Hematopoietic multipotent progenitor cell treated with erythropoietin and hydrocortisone succinate and interleukin-3 and kit ligand, for 6 days (in vitro differentiated cells): ENCODE results near the gene FARS2.

Source experiments
- DNase-seq: peaks from one replicate; pipeline ENCODE4 v3.0.0-alpha.2; 2015

The FARS2 gene

DNA sequence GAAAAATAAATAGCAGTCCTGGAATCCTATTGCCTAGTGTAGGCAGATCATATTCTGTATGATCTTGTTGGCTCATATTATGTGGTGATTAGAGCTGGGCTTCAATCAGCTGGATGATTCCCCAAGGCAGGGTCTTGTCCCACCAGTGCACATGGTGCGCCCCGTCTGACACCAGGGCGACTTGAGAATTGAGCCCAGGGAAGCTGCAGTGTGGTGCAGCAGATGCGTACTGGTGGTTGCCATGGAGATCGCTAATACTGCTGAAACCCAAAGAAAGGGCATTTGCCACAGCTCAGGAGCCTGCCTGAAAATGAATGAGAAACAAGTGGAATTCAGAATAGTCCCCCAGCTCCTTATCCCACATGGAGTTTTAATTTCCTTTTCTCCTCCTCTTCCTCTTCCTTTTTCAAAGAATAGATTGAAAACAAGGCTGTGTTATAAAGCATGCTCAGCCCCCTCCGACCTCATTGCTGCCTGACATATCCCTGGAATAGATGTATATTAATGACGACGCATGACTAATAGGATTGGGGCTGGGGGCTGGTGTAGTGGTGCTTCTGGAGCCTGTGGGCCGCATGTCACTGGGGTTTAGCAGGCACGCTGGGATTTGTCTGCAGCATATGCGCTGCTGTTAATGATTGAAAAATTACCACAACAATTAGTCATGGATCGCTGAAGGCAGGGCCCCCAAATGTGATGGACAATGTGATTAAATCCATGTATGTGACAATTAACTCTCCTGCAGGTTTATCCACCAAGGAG lies 210.5 kb downstream of the FARS2 start:
- DNase-seq: no peak

DNA sequence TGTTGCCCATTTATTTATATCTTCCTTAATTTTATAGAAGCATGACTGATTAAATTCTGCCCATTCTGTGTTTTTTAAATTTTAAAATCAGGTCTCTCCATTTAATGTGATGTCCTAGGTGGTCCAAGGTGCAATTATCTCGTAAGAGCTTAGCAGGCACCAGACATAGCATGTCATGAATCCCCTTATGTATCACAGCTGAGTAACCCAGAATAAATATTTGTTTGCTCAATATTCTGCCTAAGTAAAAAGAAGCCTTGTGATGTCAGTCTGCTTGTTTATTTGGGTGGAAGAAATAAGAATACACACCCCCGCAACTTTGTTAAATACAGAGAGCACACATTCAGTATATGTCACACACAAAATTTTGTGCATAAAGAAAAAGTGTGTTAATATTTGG lies 211.3 kb downstream of the FARS2 start:
- no peak for DNase-seq

DNA sequence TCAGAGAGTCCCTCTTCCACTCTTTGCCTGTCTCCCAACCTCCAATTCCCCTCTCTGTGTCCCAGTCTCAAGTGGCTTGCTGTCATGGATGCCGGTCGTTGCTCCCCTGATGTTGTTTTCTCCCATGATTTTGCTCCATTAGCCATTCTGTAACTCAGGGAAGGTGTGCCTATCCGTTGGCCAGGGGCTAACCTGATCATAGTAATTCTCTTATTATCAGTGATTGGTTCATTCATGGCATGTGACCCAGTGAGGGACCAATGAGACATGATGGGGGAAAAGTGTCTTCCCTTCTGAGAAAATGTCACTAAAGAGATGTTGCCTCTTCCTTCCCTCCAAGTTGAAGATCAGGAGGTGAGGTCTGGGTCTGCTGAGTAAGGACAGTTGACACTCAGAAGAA lies 214.5 kb downstream of the FARS2 start:
- DNase-seq: no peak

DNA sequence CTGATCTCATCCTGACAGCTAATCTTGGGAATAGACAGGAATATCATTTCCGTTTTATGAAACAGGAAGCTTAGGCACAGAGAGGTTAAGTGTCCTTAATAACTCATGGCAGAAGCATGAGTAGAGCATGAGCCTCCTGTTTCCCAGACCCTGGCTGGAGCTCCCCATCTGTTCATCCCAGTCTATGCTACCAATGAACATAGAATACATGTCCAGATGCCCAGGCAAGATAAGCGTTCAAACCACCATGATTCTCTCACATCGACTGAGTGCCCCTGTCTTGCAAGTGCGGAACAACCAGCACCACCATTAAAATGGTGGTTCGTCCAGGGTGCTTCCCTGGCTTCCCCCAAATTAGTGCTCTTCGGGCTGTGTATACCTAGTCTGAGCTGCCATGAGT lies 217.1 kb downstream of the FARS2 start:
- no peak for DNase-seq

DNA sequence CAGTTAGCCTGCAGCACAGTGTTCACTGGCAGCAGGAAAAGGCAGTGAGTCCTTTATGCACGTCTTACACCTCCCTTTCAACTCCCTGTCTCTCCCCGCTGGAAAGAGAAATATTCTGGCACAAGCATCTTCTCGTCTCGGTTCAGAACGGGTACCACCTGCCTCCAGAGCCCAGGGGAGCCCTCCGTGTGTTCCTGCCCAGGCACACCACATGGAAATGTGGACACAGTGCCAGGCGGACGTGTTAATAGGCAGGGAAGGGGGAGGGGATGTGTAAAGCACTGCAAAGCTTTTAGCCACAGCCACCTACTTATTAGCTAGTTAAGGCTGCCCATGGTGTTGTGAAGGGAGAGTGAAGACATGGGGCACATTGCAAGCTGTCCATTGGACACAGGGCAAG lies 219.7 kb downstream of the FARS2 start:
- no peak for DNase-seq

DNA sequence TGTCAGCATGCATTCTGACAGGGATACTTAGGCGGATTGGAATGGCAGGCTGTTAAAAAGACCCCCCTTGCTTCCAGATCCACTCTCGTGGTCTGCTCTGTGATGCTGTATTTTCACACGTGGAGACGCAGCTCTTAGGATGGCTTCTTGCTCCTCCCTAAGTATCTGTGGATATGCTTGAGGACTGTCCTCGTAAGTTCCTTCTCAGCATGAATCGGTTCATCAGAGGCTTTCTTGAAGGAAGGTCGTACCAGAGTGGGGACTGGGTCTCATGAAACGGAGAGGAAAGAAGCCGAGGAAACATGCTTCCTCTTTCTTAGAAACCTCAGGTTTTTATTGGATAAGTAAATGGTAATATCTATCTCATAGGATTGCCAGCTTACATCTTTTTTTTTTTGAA lies 220.4 kb downstream of the FARS2 start:
- no peak for DNase-seq

DNA sequence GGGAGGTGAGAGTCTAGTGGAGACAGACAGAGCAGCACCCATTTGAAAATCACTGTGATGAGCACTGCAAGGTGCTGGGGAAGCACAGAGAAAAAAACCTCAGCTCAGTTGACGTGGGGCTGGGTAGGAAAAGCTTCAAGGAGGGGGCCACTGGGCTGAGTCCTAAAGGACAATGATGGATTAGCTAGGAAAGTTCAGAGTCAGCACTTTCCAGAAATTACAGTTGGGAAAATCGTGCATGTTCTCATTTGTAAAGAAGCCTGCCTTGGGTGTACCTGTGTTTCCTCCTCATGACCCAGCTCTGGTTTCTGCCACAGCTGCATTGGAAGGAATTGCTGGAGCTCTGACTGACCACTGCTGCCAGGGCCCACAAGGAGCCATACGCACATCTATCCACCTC lies 221.3 kb downstream of the FARS2 start:
- no peak for DNase-seq

DNA sequence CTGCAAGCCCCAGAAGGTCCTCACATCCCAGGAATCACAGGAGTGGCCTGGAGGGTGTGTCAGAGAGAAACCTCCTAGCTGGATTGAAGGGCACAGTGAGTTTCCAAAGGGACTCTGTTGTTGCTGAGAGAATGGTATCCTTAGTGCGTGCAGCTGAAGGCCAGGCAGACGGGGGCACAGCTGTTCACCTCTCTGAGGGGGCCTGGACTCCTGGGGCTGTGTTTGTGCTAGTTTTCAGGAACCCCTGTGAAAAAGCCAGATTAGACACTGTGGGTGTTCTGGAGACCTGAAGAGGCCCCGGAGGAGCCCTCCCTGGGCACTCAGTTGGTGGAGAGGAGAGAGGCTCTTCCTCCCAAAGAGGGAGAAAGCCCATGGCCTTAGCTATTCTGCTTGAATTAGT lies 223.4 kb downstream of the FARS2 start:
- no peak for DNase-seq

DNA sequence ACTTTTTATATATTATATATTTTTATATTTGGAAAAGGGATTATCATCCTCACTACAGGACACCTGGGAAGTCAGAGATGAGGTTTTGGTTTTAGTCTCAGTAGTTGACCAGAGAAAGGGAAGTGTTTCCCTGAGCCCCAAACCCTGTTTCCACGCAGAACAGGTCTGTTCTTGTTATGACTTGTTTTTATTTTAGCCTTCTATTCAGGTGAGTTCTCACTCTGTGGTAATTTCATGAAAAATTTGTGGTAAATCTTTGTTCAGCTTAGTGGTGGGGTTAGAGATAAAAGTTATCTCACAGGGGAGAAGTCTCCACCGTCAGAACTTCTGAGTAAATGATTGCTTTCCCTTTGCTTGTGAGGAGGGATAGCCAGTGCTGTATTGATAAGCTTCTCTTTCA lies 224.9 kb downstream of the FARS2 start:
- DNase-seq: no peak

DNA sequence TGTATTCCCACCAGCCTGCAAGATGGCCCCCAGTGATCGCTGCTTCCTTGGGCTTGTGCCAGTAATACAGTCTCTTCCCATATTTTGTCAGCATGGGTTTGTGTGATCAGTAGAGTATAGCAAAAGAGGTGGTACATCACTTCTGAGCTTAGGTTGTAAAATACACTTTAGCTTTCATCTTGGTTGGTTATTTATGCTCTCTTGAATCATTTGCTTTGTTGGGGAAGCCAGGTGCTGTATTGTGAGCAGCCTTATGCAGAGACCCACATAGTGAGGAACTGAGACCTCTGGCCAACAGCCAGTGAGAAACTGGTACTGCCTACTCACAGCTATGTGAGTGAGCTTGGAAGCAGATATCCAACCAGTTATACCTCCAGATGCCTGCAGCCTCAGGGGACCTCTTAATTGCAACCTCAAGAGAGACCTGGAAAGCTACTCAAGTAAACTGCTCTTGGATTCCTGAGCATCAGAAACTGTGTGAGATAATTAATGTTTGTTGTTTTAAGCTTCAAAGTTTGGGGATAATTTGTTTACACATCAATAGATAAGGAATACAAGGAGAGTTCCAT lies 229.3 kb downstream of the FARS2 start:
- DNase-seq: no peak

DNA sequence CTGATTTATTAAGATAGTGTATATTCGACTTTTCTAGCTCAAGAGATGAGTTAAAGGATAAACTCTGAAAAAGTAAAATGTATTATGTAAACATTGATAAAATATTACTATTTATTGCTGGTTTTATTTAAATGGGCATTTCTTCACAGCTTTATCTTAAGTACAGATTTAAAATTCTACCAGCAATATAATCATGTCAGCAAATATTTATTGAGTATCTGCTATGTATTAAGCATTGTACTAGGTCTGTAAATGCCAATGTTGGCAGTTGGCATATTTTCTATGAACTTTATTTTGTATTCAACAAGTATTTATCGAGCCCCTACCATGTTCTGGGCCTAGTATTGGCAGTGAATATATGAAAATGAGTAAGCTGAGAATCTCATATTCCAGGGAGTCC lies 231.0 kb downstream of the FARS2 start:
- DNase-seq: no peak

DNA sequence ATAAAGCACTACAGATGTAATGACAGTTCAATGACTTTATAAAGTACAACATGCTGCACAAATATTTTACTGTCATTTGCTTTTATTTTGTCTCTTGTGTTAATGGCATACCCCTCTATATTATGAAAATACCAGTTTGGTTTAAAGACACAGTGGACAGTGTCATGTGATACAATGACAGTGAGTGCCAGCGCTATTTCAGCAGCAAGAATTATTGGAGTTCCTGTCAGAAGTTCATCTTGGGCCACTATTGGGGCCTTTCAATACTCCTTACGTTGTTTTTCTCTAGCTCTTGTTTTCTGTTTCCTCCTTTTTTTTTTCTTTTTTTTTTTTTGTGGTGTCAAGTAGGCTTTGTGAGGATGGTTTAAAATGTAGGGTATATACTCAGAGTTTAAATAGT lies 232.5 kb downstream of the FARS2 start:
- DNase-seq: no peak

DNA sequence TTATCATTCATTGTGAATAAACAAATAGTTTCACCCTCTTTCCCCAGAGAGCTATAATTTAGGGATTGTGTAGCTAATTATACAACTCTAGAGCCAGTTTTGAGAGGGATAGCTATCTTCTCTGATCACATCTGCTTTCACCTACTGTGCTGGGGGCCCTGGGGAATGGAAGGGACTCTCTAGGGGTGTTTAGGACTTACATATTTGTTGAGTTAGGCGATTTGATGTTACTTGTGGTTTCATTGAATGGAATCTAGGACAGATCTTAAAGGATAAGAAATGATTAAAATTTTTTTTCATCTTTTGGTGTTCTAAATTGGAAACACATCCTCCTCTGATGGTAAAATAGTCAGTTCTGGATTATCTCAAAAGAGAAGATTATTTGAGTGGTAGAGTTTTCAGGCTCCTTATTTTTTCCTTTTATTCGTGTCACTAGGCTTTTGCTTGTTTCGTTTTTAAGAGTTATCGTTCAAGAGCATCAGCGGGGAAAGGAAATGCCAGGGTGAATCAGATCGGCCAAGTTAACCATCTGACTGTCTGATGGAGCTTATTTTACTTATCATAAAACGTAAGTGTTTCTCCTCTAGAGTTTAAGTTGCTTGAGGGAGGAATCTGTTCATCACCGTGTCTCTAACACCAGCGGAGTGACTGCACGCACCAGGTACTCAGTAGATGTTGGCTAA lies 236.7 kb downstream of the FARS2 start:
- no peak for DNase-seq

DNA sequence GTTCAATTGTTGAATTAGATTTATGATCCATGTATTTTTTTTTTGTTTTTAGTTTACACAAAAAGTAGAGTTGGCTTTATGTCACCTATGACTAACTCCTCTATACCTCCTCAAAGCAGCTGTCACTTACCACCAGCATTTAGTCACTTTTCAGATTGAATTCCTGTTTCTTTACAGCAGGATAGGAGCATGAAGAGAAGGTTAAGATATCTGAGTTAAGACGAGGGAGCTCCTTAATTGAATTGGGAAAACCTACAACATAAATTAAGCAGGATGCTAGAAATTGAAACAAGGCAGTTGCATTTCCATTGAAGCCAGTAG lies 237.2 kb downstream of the FARS2 start:
- DNase-seq: no peak

DNA sequence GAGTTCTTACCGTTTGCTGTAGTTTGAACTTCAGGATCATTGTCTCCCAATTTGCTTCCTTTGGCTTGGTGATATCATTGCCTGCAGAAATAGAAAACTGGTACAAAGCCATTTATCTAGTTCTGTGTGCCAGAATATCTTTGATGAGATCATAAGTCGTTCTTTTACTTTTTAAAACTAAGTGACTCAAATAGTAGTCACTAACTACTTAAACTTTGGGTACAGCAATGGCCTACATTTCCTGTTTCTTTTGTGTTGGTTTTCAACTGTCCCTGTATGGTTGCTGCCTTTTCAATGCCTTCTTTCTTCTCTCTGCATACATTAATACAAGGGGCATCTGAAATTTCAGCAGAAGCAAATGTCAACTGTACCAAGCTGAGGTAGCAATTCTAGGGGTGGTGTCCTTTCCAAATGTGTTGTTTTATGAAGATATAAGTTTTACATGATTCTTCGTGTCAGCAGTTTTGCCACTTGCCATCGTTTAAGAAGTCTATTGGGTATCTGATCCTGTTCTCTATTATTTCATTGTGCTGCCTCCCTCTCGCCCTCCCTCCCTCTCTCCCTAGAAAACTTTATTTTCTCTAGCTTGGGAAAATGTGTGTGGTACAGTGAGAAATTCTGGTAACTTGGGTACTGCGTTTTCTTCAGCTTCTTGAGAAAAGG lies 238.5 kb downstream of the FARS2 start:
- DNase-seq: no peak

DNA sequence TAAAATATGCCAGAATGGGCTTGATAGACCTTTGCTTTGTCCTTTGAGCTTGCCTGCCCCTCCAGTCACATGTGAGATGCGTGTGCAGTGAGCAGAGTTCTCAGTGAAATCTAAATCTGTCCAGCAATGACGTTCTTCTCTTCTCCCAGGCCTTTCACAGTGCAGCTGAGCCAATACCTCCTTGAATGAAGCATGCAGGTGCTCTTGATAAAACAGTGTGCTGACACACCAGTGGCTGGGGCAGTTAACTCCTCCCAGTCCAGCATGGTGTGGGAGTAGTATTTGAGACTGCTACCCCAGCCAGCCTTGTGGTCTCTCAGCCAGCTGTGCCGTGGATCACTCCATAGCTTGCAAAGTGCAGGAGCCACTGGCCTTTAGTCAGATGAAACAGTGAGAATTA lies 240.5 kb downstream of the FARS2 start:
- no peak for DNase-seq

DNA sequence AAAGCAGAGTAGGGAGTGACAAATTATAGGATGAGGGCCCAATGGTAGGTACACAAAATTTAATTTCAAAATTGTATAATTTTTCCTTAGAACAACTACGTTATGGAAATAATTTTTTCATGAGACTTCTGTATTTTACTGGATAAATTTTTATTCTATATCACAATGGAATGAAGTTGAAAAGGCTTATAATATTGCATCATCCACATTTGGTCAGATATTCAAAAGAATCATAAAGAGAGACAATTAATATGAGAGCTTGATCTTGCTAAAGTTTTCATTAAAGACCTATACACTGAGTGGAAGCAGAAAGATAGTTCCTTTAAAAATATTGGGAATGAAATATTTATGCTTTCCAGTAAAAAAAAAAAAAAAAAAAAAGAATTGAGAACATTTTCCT lies 242.8 kb downstream of the FARS2 start:
- no peak for DNase-seq

DNA sequence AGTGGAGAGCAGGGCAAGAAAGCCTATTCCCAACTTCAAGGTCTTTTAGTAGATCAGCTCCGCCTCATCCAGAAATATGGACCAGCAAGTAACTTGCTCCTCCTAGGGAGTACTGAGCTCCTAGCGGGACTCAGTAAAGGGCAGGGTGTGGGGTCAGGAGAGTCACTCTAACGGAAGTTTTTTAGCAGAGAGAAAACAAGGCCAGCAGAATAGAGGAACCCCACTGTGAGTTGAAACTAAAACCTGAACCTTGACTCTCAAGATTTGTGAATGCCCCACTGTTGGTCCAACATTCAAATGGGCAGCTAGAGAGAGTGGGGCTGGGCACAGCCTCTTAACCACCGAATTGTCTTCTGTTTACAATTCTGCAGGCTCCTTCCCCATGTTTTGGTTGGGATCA lies 244.8 kb downstream of the FARS2 start:
- no peak for DNase-seq

DNA sequence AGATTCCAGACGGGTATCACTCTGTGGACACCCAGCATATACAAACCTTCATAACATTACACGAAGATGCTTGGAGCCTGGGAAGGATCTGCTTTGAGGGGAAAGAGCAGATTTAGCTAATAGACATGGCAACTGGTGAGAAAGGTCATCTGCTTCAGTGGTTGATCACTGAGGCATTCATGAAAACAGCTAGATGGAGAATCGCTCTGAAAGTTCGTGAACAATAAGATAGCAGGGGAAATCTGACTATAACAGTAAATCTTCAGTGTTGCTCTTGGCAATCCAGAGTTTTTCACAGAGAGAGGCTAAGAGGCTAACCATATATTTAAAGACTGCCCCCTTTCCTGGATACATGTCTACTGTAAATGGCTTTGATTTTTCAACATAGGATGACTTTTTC lies 245.3 kb downstream of the FARS2 start:
- no peak for DNase-seq

DNA sequence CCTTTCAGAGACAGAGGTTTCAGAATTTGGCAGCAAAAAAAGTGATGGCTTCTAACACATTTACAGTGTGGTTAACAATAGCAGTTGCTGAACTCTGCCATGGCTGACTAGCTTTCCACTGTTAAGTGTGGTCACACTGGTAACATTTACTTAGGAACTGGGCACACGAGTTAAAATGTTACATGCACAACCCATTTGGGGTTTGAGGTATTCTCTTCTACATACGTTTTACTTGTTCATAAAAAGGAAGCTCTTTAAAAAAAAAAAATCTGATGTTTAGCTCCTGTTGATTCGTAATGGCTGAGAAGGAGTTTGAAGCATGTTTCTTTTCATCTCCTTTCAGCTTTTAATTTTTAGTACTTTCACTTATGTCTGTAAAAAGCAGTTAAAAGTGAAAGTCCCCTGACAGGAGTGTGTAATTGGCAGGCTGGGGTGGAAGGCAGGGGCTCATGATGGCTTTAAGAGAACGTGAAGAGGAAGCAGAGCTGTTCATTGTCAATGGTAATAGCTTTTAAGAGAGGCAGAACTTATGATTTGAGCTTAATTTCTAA lies 245.9 kb downstream of the FARS2 start:
- no peak for DNase-seq

DNA sequence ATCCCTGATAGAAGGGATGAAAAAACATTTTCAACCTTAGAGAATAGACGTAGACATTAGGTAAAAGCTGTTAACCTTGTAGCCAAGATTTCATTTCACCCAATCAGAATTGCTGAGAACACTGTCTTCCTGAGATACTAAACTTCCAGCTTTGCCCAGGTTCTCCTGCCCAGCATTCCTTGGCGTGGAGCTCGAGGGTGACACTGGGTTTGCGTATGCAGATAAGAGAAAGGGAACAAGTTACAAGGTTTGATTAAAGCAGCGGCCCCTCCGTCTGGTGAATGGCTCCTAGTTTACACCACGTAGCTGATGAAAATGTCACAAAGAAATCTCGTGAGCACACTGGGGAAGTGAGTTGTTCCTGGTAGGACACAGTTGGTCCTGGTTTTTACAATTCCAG lies 247.8 kb downstream of the FARS2 start:
- no peak for DNase-seq

DNA sequence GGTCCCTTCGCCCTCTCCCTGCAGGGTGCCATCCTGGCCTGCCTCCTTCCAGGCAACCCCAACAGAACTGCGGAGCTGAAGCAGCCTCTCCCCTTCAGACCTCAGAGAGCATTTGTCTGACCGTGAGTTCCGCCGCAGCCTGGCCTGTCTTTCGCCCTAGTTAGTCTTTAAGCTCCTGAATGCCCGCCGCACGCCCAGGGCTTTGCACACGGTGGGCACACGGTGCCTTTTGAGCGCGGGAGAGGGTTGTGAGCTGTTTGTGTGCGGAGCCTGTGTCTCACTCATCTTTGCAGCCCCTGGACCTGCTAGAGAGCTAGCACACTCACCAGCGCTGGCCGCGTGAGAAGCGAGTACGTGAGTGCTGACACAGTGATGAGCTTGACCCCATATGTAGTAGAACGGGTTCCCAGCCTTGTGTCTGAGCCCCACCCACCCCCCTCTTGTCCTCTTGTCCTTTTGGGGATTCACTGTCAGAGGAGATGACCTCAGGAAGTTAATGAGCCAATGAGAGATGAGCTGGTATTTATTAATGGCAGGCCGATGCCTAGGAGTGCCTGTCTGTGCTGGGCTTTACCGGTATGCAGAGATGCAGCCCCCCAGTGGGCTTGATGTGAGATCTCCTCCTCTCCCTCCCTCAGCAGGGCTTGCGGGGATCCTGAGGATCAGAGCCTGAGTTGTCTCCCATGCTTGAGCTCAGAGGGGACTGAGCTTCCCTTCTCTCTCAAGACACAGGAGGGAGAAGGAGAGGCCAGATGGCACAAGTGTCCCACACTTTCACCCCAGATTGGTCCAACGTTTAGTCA lies 249.2 kb downstream of the FARS2 start:
- DNase-seq: no peak

DNA sequence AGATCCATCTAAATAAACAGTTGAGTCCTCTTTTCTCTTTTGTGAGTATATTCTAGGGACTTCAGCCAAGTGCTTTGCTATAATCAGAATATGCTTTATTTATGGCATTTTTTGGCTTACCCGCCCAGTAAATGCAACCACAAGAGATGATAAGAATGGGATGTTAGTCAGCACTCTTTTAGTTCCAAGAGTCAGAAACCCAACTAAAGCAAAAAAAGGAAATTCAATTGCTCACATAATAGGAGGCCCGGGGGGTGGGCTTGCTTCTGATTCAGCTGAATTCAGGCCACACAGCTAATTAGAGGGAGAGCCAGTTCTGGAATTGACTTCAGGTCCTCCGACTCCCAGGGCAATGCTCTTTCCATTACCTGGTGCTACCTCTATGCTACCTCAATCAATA lies 250.6 kb downstream of the FARS2 start:
- DNase-seq: peak; percentile 73
